MCF 10A (cell line): ENCODE results near the gene SMIM38. TPM values are rescaled to one million over a fixed set of nuclear protein-coding genes. Genes with fewer than 3 reads are reported as not detected.
"Not testable (repeated sequence)": the region's sequence is repeated elsewhere in the genome, so short reads cannot be mapped to it uniquely, and the experiment has no call there.

Experiments
- BruUV-seq: library from RNA; stranded (reverse); fragments of 400-500 nt; replicated peaks from 2 replicates; lab custom pipeline; 2021; lab: Mats Ljungman, UMichigan
- CTCF ChIA-PET: fragments of 300-600 bp; sonication (Branson Sonifier 250); formaldehyde crosslinking; extraction: SDS; loops from one replicate; lab custom pipeline; 2021; ENCODE audit warnings: antibody characterized with exemption, inconsistent platforms; lab: Yijun Ruan, JAX
- POLR2A ChIA-PET: fragments of 300-600, 350-650 bp; sonication (Branson Sonifier 250); formaldehyde crosslinking; extraction: SDS; loops from one replicate; lab custom pipeline; 2020; ENCODE audit warnings: antibody characterized with exemption, inconsistent platforms; lab: Yijun Ruan, JAX
- DNase-seq: peaks from one replicate; pipeline ENCODE4 v3.0.0-alpha.2; 2018; ENCODE audit not compliant: unreplicated experiment
- H3K27ac Mint-ChIP-seq: one replicate; pipeline ENCODE4 v1.8.0; 2022; ENCODE audit warnings: mild to moderate bottlenecking, low read depth, mixed read lengths; ENCODE audit not compliant: unreplicated experiment
- H3K27me3 Mint-ChIP-seq: one replicate; pipeline ENCODE4 v1.8.0; 2022; ENCODE audit warnings: mixed read lengths; ENCODE audit not compliant: insufficient read depth, unreplicated experiment
- H3K36me3 Mint-ChIP-seq: one replicate; pipeline ENCODE4 v1.8.0; 2022; ENCODE audit warnings: mild to moderate bottlenecking, moderate library complexity, mixed read lengths; ENCODE audit not compliant: insufficient read depth, unreplicated experiment
- H3K4me1 Mint-ChIP-seq: one replicate; pipeline ENCODE4 v1.8.0; 2022; ENCODE audit warnings: mixed read lengths; ENCODE audit not compliant: insufficient read depth, unreplicated experiment
- H3K4me3 Mint-ChIP-seq: one replicate; pipeline ENCODE4 v1.8.0; 2022; ENCODE audit warnings: mild to moderate bottlenecking, moderate library complexity, mixed read lengths; ENCODE audit not compliant: unreplicated experiment
- H3K9me3 Mint-ChIP-seq: one replicate; pipeline ENCODE4 v1.8.0; 2022; ENCODE audit warnings: mixed read lengths; ENCODE audit not compliant: unreplicated experiment
- intact Hi-C: fragments of 100-400 bp; cut with micrococcal nuclease; formaldehyde crosslinking; loops from 2 replicates; pipeline ENCODE4 v1.14.1; 2022
- total RNA-seq: library from RNA; stranded (reverse); gene quantifications from 2 replicates; pipeline ENCODE4 v1.2.3, GENCODE V29; 2022
- TF ChIP-seq, protein P1 (sequence below): fragments of 200-600 bp; IDR thresholded peaks from one replicate; pipeline ENCODE4 v1.8.0; 2022; ENCODE audit warnings: antibody characterized with exemption, mild to moderate bottlenecking; ENCODE audit not compliant: unreplicated experiment

Gene SMIM38
- total RNA-seq, 1 experiment from 2014 or later: not detected

DNA sequence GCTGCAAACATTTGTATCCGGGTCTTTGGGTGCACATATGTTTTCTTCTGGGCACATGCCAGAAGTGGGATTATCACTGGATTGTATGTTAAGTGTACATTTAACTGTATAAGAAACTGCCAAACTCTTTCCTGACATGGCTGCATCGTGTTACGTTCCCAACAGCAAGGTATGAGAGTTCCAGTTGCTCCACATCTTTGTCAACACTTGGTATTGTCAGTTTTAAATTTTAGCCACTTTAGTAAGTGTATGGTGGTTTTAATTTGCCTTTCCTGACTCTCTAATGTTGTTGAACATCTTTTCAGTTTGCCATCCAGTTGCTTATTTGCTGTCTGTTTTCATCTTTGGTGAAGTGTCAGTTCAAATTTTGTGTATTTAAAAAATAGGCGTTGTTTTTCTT, 22.5 kb upstream of the SMIM38 start:
- Mint-ChIP-seq H3K4me1 (peaks cover 11% of the 10 kb centered on the region), H3K9me3 (peaks cover 6% of the 10 kb centered on the region), H3K27ac (no peak overlapping the region), H3K4me3 (no peak overlapping the region), H3K36me3 (no peaks in the 10 kb centered on the region), H3K27me3 (no peaks in the 10 kb centered on the region)
- TF ChIP-seq, protein P1, sequence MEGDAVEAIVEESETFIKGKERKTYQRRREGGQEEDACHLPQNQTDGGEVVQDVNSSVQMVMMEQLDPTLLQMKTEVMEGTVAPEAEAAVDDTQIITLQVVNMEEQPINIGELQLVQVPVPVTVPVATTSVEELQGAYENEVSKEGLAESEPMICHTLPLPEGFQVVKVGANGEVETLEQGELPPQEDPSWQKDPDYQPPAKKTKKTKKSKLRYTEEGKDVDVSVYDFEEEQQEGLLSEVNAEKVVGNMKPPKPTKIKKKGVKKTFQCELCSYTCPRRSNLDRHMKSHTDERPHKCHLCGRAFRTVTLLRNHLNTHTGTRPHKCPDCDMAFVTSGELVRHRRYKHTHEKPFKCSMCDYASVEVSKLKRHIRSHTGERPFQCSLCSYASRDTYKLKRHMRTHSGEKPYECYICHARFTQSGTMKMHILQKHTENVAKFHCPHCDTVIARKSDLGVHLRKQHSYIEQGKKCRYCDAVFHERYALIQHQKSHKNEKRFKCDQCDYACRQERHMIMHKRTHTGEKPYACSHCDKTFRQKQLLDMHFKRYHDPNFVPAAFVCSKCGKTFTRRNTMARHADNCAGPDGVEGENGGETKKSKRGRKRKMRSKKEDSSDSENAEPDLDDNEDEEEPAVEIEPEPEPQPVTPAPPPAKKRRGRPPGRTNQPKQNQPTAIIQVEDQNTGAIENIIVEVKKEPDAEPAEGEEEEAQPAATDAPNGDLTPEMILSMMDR: no peak
- intact Hi-C loops: loop anchor here (5.0 to 10.0 kb wide), 2 partner anchors 109 to 312 kb away; no protein-coding TSS in a partner anchor
- ChIA-PET CTCF (interaction anchor here (0.6 to 3.9 kb wide), 3 partner anchors 85 to 511 kb away, joined by 3 to 27 read pairs (median 4); no protein-coding TSS in a partner anchor), POLR2A (no interaction called here)
- DNase-seq: no peak
- BruUV-seq: no TSS peak

DNA sequence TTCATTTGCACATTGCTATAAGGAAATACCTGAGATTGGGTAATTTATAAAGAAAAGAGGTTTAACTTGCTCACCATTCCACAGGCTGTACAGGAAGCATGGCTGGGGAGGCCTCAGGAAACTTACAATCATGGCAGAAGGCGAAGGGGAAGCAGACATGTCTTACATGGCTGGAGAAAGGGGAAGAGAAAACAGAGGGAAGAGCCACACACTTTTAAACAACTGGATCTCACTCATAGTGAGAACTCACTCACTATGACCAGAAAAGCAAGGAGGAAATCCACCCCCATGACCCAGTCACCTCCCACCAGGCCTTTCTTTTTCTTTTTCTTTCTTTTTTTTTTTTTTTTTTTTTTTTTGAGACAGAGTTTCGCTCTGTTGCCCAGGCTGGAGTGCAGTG, 21.6 kb upstream of the SMIM38 start:
- H3K27ac Mint-ChIP-seq, H3K27me3 Mint-ChIP-seq, CTCF ChIA-PET, H3K4me3 Mint-ChIP-seq, DNase-seq, POLR2A ChIA-PET, H3K36me3 Mint-ChIP-seq, BruUV-seq, H3K9me3 Mint-ChIP-seq: not testable (repeated sequence)
- intact Hi-C loops: loop anchor here (5.0 to 10.0 kb wide), 2 partner anchors 108 to 311 kb away; no protein-coding TSS in a partner anchor
- H3K4me1 Mint-ChIP-seq: peaks cover 14% of the 10 kb centered on the region

DNA sequence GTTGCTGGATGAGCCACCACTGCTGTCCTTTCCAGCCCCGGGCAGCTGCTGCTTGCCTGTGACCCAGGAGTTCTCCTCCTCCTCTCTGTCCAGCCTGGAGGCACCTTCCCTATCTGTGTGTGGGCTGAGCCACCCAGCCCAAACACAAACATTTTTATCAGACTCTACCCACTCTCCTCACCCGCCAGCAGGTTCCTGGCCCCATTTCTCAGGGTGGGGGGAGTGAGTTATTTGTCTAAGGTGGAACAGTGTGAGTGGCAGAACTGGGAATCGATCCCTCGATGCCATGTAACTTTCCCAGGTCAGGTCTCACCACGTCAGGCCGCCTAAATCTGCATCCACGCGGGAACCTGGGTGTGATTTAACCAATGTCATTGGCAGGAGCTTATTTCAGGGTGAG, 20.8 kb upstream of the SMIM38 start:
- H3K9me3 Mint-ChIP-seq: no peaks in the 10 kb centered on the region
- H3K27me3 Mint-ChIP-seq: no peaks in the 10 kb centered on the region
- no peaks in the 10 kb centered on the region for H3K36me3 Mint-ChIP-seq
- no TSS peak for BruUV-seq
- no peak overlapping the region for H3K4me3 Mint-ChIP-seq
- TF ChIP-seq, protein P1: no peak
- ChIA-PET POLR2A (no interaction called here), CTCF (no interaction called here)
- no peak overlapping the region for H3K27ac Mint-ChIP-seq
- H3K4me1 Mint-ChIP-seq: peaks cover 14% of the 10 kb centered on the region
- intact Hi-C loops: loop anchor here (5.0 to 10.0 kb wide), 2 partner anchors 107 to 310 kb away; no protein-coding TSS in a partner anchor
- DNase-seq: no peak

DNA sequence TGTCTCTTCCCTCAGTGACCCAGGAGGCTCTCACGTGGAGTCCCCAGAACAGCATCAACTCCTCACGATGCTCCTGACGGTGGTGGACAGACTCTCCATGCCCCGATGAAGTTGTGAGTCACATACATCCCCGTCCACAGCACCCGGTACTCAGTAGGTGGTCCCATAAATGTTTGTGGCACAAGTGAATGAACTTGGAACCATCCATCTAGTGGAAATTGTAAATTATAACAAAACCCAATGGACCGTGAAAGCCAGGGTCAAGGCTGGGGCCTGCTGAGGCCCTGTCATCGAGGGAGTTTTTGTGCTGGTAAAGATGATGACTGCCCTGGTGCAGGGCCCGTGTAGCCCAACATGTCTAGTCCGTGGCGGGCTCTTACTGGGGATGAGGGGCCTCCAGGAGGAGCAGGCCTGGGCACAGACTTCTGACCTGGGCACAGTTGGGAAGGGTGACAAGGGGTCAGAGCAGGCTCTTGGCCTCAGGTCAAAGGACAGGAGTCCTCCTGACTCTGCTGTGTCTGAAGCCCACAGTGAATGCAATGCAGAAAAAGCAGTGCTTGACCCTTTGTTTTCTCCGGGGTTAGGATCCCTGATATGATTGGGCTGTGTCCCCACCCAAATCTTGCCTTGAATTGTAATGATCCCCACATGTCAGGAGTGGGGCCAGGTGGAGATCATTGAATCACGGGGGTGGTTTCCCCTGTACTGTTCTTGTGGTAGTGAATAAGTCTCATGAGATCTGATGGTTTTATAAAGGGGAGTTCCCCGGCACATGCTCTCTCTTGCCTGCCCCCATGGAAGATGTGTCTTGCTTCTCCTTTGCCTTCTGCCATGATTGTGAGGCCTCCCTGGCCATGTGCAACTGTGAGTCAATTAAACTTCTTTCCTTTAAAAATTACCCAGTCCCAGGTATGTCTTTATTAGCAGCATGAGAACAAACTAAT, 20.0 kb upstream of the SMIM38 start:
- no peak for DNase-seq
- no peaks in the 10 kb centered on the region for H3K36me3 Mint-ChIP-seq
- H3K9me3 Mint-ChIP-seq: no peaks in the 10 kb centered on the region
- intact Hi-C loops: loop anchor here (10.0 kb wide), 1 partner anchor 309 kb away; no protein-coding TSS in a partner anchor
- BruUV-seq: no TSS peak
- POLR2A ChIA-PET: no interaction called here
- no peak overlapping the region for H3K27ac Mint-ChIP-seq
- no peak overlapping the region for H3K4me3 Mint-ChIP-seq
- peaks cover 20% of the 10 kb centered on the region for H3K4me1 Mint-ChIP-seq
- CTCF ChIA-PET: no interaction called here
- no peaks in the 10 kb centered on the region for H3K27me3 Mint-ChIP-seq
- TF ChIP-seq, protein P1: no peak
